Ishikawa (cell line): Measurements from ENCODE around the gene SARDH.
A peak's percentile ranks its signal among the peaks of the same experiment; 100 is the strongest.

Experiments used
- CEBPB ChIP-seq: IDR thresholded peaks from 2 replicates; pipeline ENCODE4 v1.6.1; 2012
- CREB1 ChIP-seq: IDR thresholded peaks from 2 replicates; pipeline ENCODE4 v1.6.1; 2012; ENCODE audit warnings: low read depth
- EGR1 ChIP-seq: IDR thresholded peaks from 2 replicates; pipeline ENCODE4 v1.6.1; 2012
- EP300 ChIP-seq: IDR thresholded peaks from 2 replicates; pipeline ENCODE4 v1.6.1; 2012; ENCODE audit warnings: borderline replicate concordance
- FOXM1 ChIP-seq: IDR thresholded peaks from 2 replicates; pipeline ENCODE4 v1.6.1; 2012; ENCODE audit warnings: low read depth, borderline replicate concordance
- MAX ChIP-seq: IDR thresholded peaks from 2 replicates; pipeline ENCODE4 v1.6.1; 2012
- NFIC ChIP-seq: IDR thresholded peaks from 2 replicates; pipeline ENCODE4 v1.6.1; 2012
- RAD21 ChIP-seq: IDR thresholded peaks from 2 replicates; pipeline ENCODE4 v1.6.1; 2012; ENCODE audit warnings: low read depth
- REST ChIP-seq: IDR thresholded peaks from 2 replicates; pipeline ENCODE4 v1.6.1; 2012; ENCODE audit warnings: low read depth, mild to moderate bottlenecking
- TAF1 ChIP-seq: IDR thresholded peaks from 2 replicates; pipeline ENCODE4 v1.6.1; 2012; ENCODE audit warnings: low read depth, mild to moderate bottlenecking
- TCF12 ChIP-seq: IDR thresholded peaks from 2 replicates; pipeline ENCODE4 v1.6.1; 2012; ENCODE audit warnings: low read depth
- TEAD4 ChIP-seq: IDR thresholded peaks from 2 replicates; pipeline ENCODE4 v1.6.1; 2012
- YY1 ChIP-seq: IDR thresholded peaks from 2 replicates; pipeline ENCODE4 v1.6.1; 2012; ENCODE audit warnings: low read depth
- ZBTB7A ChIP-seq: IDR thresholded peaks from 2 replicates; pipeline ENCODE4 v1.6.1; 2012; ENCODE audit warnings: low read depth
- TF ChIP-seq, protein P1 (sequence below): IDR thresholded peaks from 2 replicates; pipeline ENCODE4 v1.6.1; 2012

Gene SARDH

DNA sequence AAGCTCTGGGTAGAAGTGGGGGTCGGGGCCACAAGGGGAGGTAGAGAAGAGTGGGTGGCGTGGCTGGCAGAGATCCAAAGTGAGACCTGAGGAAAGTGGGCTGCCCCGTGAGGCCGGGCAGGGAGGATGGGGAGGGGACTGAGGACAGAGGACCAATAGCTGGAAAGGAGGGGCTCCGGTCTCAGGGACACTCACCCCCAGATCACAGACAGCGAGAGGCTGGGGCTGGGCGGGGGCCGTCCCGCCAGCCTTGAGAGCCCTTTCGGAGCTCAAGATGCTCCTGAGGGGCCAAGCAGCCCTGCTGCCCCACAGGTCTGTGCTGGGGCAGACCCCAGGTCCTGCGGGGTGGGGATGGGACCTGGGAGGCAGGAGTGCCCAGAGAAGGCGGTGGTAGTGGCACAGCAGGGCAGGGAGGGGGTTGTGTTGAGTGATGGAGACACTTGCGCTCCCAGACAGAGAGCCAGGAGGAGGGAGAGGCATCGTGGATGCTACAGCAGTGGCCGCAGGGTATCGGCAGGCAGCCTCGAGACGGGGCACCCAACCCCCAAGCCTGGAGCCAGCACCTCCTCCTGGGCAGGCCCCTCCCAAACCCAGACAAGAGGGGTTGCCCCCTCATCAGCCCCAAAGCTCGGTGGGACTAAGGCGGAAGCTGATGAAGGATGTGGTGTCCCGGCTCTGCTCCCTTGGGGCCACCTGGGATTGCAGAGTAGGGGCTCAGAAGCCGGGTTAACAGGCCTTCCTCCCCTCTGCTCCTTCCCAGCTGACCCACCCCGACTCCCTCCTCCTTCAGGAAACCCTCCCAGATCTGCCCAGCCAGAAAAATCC lies 3.4 kb downstream of the SARDH start:
- TF ChIP-seq ZBTB7A: no peak
- no peak for TF ChIP-seq TAF1
- no peak for TF ChIP-seq EGR1
- TF ChIP-seq, protein P1, sequence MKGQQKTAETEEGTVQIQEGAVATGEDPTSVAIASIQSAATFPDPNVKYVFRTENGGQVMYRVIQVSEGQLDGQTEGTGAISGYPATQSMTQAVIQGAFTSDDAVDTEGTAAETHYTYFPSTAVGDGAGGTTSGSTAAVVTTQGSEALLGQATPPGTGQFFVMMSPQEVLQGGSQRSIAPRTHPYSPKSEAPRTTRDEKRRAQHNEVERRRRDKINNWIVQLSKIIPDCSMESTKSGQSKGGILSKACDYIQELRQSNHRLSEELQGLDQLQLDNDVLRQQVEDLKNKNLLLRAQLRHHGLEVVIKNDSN: no peak
- no peak for TF ChIP-seq TEAD4
- TF ChIP-seq RAD21: no peak
- no peak for TF ChIP-seq FOXM1
- TF ChIP-seq NFIC: no peak
- TF ChIP-seq YY1: no peak
- no peak for TF ChIP-seq CEBPB
- no peak for TF ChIP-seq TCF12
- TF ChIP-seq MAX: no peak
- no peak for TF ChIP-seq REST

- TF ChIP-seq RAD21: no peak
Observed at GRCh38 chr9:133733796-133734533, 4.2 kb downstream of the SARDH start.

DNA sequence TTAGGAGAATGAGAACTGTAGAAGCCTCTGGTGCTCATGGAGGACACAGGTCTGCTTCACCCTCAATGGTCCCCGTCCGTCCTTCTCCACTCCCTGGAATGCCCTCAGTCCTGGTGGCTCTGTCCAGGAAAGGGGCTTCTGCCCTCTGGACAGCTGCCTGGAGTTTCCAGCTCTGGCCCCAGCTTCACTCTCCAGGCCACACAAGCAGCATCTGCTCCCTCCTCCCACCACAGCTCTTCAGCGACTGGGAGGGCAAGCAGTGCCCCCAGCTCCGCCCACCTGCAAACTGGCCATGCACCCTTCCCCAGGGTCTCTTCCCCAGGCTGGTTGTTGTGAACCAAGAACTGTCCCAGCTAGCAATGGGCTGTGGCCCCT lies 4.7 kb downstream of the SARDH start:
- no peak for TF ChIP-seq EP300

DNA sequence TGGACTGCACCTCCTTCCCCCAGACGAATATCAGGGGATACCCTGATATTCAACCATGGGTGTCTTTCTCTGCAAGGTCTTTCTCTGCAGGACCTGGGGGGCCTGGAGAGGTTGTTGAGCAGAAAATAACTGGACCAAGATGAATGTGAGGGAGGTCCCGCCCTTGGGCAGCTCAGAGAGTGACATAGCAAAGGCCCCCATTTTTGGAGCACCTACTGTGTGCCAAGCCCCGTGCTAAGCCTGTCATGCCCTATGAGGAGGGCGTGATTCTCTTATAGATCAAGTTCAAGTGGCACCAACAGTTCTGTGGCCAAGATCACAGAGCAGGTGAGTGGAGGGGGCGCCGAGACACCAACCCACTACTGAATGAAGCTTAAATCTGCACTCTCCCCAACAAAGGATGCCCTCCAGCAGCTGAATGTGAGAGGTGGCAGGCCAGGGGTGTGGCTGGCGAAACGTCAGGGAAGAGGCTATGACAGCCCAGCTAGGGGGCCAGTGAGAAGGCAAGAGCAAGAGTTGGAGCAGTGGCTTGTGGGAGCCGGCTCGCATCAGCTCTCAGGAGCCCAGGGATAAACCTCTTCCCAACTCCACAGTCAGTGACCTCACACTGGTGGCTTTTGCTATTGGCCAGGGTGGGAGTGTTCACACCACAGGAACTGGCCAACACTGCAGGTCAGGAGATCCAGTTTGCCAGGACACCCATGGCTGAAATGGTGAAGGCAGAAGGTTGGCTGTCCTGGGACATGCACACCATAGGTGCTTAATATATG lies 5.3 kb downstream of the SARDH start:
- no peak for TF ChIP-seq TCF12
- TF ChIP-seq FOXM1: no peak

- TF ChIP-seq CEBPB: no peak
- no peak for TF ChIP-seq TCF12
- TF ChIP-seq MAX: 0 out of 2 replicates have a peak, but pooled peaks have one; percentile 48
Observed at GRCh38 chr9:133731876-133732638, 6.1 kb downstream of the SARDH start.

DNA sequence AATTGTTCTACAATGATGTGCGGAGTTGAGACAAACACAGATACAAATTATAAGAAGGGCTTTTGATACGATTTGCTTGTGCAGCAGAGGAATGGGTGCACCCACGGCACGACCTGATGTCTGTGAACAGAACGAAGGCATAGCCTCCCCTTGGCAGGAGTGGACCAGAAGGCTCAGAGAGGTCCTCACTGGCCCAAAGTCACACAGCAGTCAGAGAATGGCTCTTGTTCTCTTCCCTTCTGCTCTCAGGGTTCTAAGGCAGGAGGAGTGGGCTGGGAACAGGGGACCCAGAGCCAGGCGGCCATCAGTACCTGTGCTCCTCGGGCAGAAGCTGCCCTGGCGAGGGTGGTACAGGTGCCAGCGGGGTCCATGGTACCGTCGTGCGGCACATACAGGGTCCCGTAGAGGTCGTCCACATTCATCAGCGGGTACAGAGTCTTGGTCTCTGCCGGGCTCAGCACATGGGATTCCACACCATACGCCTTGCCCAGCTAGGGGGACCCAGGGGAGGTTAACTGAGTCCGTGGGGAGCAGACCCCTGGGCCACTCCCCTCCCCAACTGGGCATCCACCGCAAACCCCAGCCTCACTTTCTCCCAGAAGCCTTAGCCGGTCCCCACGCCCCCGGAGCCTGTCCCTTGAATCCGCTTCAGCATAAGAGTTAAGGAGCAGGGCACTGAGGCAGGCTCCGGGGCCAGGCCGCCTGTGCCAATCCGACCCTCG lies 7.0 kb downstream of the SARDH start:
- TF ChIP-seq TCF12 (no peak), MAX (no peak), FOXM1 (no peak)

DNA sequence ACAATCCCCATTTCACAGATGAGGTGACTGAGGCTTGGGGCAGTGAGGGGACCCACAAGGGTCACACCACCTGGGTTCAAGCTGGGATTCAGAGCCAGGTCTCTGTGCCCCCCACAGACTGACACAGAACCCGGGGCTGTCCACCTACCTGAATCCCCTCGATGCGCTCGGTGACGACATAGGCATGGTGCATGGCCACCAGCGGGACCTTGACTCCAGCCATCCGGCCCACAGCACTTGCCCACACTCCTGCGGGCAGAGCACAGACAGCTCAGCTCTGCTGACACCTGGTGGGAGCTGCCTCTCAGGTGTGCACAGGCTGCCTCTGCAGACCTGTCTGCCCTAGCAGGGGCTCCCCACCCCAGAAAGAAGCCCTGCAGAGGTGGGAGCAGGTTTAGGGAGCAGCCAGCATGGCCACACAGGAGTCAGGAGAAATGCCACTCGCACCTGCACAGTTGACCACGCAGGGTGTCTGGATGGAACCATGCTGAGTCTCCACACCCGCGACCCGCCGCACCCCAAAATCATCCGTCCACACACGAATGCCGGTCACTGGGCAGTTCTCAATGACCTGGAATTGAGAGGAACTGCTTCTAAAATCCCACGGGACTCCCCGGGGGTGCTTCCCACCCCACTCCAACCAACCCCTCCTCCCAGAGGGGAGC lies 8.4 kb downstream of the SARDH start:
- TF ChIP-seq MAX (no peak), REST (no peak), ZBTB7A (no peak), RAD21 (no peak), TEAD4 (no peak), CREB1 (no peak), NFIC (no peak), TAF1 (no peak), FOXM1 (no peak), CEBPB (no peak), EGR1 (no peak), YY1 (no peak), TCF12 (no peak), EP300 (no peak)
- TF ChIP-seq, protein P1: no peak
